Cerebellar nuclear complex (tissue), 1 donor: ENCODE results near the gene TBC1D3D.
"Not testable (repeated sequence)": the region's sequence is repeated elsewhere in the genome, so short reads cannot be mapped to it uniquely, and the experiment has no call there.

Experiments
- DNase-seq, 2 experiments: peaks; one replicate each; lab custom pipeline; 2025; lab: John Stamatoyannopoulos, UW

Gene TBC1D3D

GRCh38 chr17:38003676-38004075 lies at the start of gene TBC1D3D:
TSS of gene TBC1D3D (plus strand) at chr17:38003976. CDS start at chr17:38005561, 1,585 bp downstream.
- not testable (repeated sequence) for DNase-seq

GRCh38 chr17:37988960-37989359 lies 14.8 kb upstream of the TBC1D3D start, which contains the start of gene TBC1D3L:
TSS of gene TBC1D3L (minus strand) at chr17:37989060. CDS start at chr17:37987520, 1,540 bp downstream.
- DNase-seq, result not testable (repeated sequence)
